Parathyroid adenoma (tissue), 2 donors: ENCODE measurements around the gene TXNDC16.
"Not testable (repeated sequence)": the region's sequence is repeated elsewhere in the genome, so short reads cannot be mapped to it uniquely, and the experiment has no call there.

ENCODE experiments used
- H2AFZ ChIP-seq: fragments of 300-600 bp; sonication (generic); one replicate; pipeline ENCODE4 v1.7.0; 2017; ENCODE audit warnings: antibody characterized with exemption, mild to moderate bottlenecking
- H3K27ac ChIP-seq: fragments of 300-600 bp; sonication (generic); one replicate; pipeline ENCODE4 v1.7.0; 2017
- H3K27me3 ChIP-seq: fragments of 300-600 bp; sonication (generic); one replicate; pipeline ENCODE4 v1.7.0; 2017; ENCODE audit warnings: low read length; ENCODE audit not compliant: control insufficient read depth, insufficient read depth
- H3K36me3 ChIP-seq: fragments of 300-600 bp; sonication (generic); one replicate; pipeline ENCODE4 v1.7.0; 2017; ENCODE audit warnings: low read length; ENCODE audit not compliant: control insufficient read depth, insufficient read depth
- H3K4me1 ChIP-seq: fragments of 300-600 bp; sonication (generic); one replicate; pipeline ENCODE4 v1.7.0; 2017; ENCODE audit warnings: control low read depth
- H3K4me2 ChIP-seq: fragments of 300-600 bp; sonication (generic); one replicate; pipeline ENCODE4 v1.7.0; 2017; ENCODE audit warnings: low read length
- H3K4me3 ChIP-seq: fragments of 300-600 bp; sonication (generic); one replicate; pipeline ENCODE4 v1.7.0; 2017; ENCODE audit warnings: low read depth, low read length
- H3K79me2 ChIP-seq: fragments of 300-600 bp; sonication (generic); one replicate; pipeline ENCODE4 v1.7.0; 2017; ENCODE audit warnings: control low read depth
- H3K9ac ChIP-seq: fragments of 300-600 bp; sonication (generic); one replicate; pipeline ENCODE4 v1.7.0; 2017; ENCODE audit warnings: mild to moderate bottlenecking
- H3K9me3 ChIP-seq: fragments of 300-600 bp; sonication (generic); one replicate; pipeline ENCODE4 v1.7.0; 2017; ENCODE audit warnings: low read length; ENCODE audit not compliant: control insufficient read depth
- CTCF ChIP-seq: fragments of 300-600 bp; sonication (generic); IDR thresholded peaks from one replicate; pipeline ENCODE4 v1.7.0; 2017; ENCODE audit warnings: antibody characterized with exemption, mild to moderate bottlenecking
- donor health status: primary hyperparathyroidism.

The TXNDC16 gene

GRCh38 chr14:52472728-52473127, 79.6 kb downstream of the TXNDC16 start:
- no peaks in the 10 kb centered on the region for H3K9me3 ChIP-seq
- H3K9ac ChIP-seq = no peak overlapping the region
- H2AFZ ChIP-seq = no peak overlapping the region
- no peak overlapping the region for H3K27ac ChIP-seq
- no peak overlapping the region for H3K4me3 ChIP-seq
- H3K4me1 ChIP-seq = no peaks in the 10 kb centered on the region
- H3K36me3 ChIP-seq = no peaks in the 10 kb centered on the region
- no peaks in the 10 kb centered on the region for H3K27me3 ChIP-seq
- no peak overlapping the region for H3K4me2 ChIP-seq
- H3K79me2 ChIP-seq = no peaks in the 10 kb centered on the region
- TF ChIP-seq CTCF = no peak

- H3K9me3 ChIP-seq, H2AFZ ChIP-seq, H3K27me3 ChIP-seq, H3K27ac ChIP-seq, H3K79me2 ChIP-seq, H3K36me3 ChIP-seq, H3K4me2 ChIP-seq, H3K4me1 ChIP-seq, H3K4me3 ChIP-seq, H3K9ac ChIP-seq: not testable (repeated sequence)
These were observed 80.1 kb downstream of the TXNDC16 start for GRCh38 chr14:52472251-52472650.

GRCh38 chr14:52467515-52468266, 84.6 kb downstream of the TXNDC16 start:
- Histone ChIP-seq H3K9me3 (no peaks in the 10 kb centered on the region), H3K27me3 (no peaks in the 10 kb centered on the region), H3K36me3 (no peaks in the 10 kb centered on the region), H3K4me3 (no peak overlapping the region), H3K9ac (no peak overlapping the region), H3K27ac (no peak overlapping the region), H3K79me2 (no peaks in the 10 kb centered on the region), H3K4me1 (no peaks in the 10 kb centered on the region), H3K4me2 (no peak overlapping the region), H2AFZ (no peak overlapping the region)
- no peak for TF ChIP-seq CTCF

- Histone ChIP-seq H3K4me2 (no peak overlapping the region), H3K9ac (no peak overlapping the region), H2AFZ (no peak overlapping the region), H3K9me3 (no peaks in the 10 kb centered on the region), H3K36me3 (no peaks in the 10 kb centered on the region), H3K27me3 (no peaks in the 10 kb centered on the region), H3K4me3 (no peak overlapping the region), H3K27ac (no peak overlapping the region), H3K4me1 (no peaks in the 10 kb centered on the region), H3K79me2 (no peaks in the 10 kb centered on the region)
- TF ChIP-seq CTCF = no peak
These were observed 88.1 kb downstream of the TXNDC16 start for GRCh38 chr14:52464175-52464574.

GRCh38 chr14:52463375-52463774, 88.9 kb downstream of the TXNDC16 start:
- H3K4me2 ChIP-seq = no peak overlapping the region
- H3K36me3 ChIP-seq = no peaks in the 10 kb centered on the region
- no peak overlapping the region for H3K9ac ChIP-seq
- H3K27ac ChIP-seq = no peak overlapping the region
- no peaks in the 10 kb centered on the region for H3K27me3 ChIP-seq
- no peak overlapping the region for H2AFZ ChIP-seq
- no peaks in the 10 kb centered on the region for H3K4me1 ChIP-seq
- no peaks in the 10 kb centered on the region for H3K79me2 ChIP-seq
- no peaks in the 10 kb centered on the region for H3K9me3 ChIP-seq
- TF ChIP-seq CTCF = no peak
- no peak overlapping the region for H3K4me3 ChIP-seq
